ENCODE results near the gene TADA2B. TPM values are rescaled to one million over a fixed set of nuclear protein-coding genes. Genes with fewer than 3 reads are reported as not detected.

TADA2B gene
- total RNA-seq, result 10.1 and 10.5 TPM in 2 replicates

GRCh38 chr4:7043284-7044136 lies at the start of gene TADA2B:
TADA2B (plus strand) TSS chr4:7043372; CDS start chr4:7043580, 208 bp downstream.

GRCh38 chr4:7067452-7068278 lies 24.5 kb downstream of the TADA2B start, which contains the start of gene GRPEL1:
GRPEL1 (minus strand) TSS chr4:7068064; CDS start chr4:7068032, 32 bp downstream.

Other genes with a start within 250 kb of the TADA2B start
- gene TBC1D14, start 133.5 kb upstream of the TADA2B start, total RNA-seq, result 17.2 and 24.3 TPM in 2 replicates
- 21.7 and 31.6 TPM in 2 replicates for gene GRPEL1, start 24.7 kb downstream of the TADA2B start, total RNA-seq
- 0.11 TPM in 1 of 2 replicates, not detected in the other for gene SORCS2, start 149.2 kb downstream of the TADA2B start, total RNA-seq